A673 (cell line): ENCODE data around the gene TTC33. TPM values are rescaled to one million over a fixed set of nuclear protein-coding genes. Genes with fewer than 3 reads are reported as not detected.

Experiments
- BruUV-seq: library from RNA; stranded (reverse); fragments of 400-500 nt; replicated peaks from 2 replicates; lab custom pipeline; 2021; lab: Mats Ljungman, UMichigan
- CTCF ChIA-PET: fragments of 300-600 bp; sonication (Branson Sonifier 250); formaldehyde crosslinking; loops from one replicate; lab custom pipeline; 2022; ENCODE audit warnings: antibody characterized with exemption; lab: Charles Lee
- POLR2A ChIA-PET: fragments of 300-600 bp; sonication (Branson Sonifier 250); formaldehyde crosslinking; loops from one replicate; lab custom pipeline; 2022; ENCODE audit warnings: antibody characterized with exemption; ENCODE audit not compliant: low non-redundant PET; lab: Charles Lee
- DNase-seq: peaks from one replicate; pipeline ENCODE4 v3.0.0-alpha.2; 2015; ENCODE audit warnings: low spot score
- H3K27ac ChIP-seq: fragments of 200-600 bp; sonication (generic); 2 replicates; pipeline ENCODE4 v1.5.1; 2016; ENCODE audit warnings: mixed run types, low read depth, mild to moderate bottlenecking, mixed read lengths, antibody characterized with exemption, low read length; ENCODE audit not compliant: poor library complexity, severe bottlenecking
- H3K27me3 ChIP-seq: fragments of 200-600 bp; sonication (generic); replicated peaks from 2 replicates; pipeline ENCODE4 v1.6.1; 2017; ENCODE audit warnings: mixed run types, low read depth, mild to moderate bottlenecking, mixed read lengths, antibody characterized with exemption, low read length; ENCODE audit not compliant: insufficient read depth, poor library complexity
- H3K36me3 ChIP-seq: fragments of 200-600 bp; sonication (generic); 2 replicates; pipeline ENCODE4 v1.6.1; 2016; ENCODE audit warnings: mixed run types, mild to moderate bottlenecking, mixed read lengths, antibody characterized with exemption, low read length; ENCODE audit not compliant: insufficient read depth, poor library complexity, severe bottlenecking
- H3K4me1 ChIP-seq: fragments of 200-600 bp; sonication (generic); 2 replicates; pipeline ENCODE4 v1.6.1; 2017; ENCODE audit warnings: mixed run types, mild to moderate bottlenecking, mixed read lengths, antibody characterized with exemption, low read length; ENCODE audit not compliant: insufficient read depth, poor library complexity, severe bottlenecking
- H3K4me3 ChIP-seq: fragments of 200-600 bp; sonication (generic); 2 replicates; pipeline ENCODE4 v1.5.1; 2016; ENCODE audit warnings: low read depth, mixed run types, mild to moderate bottlenecking, mixed read lengths, low read length; ENCODE audit not compliant: poor library complexity, severe bottlenecking
- H3K9me3 ChIP-seq: fragments of 200-600 bp; sonication (generic); 2 replicates; pipeline ENCODE4 v1.6.1; 2016; ENCODE audit warnings: mixed run types, low read depth, mild to moderate bottlenecking, mixed read lengths, antibody characterized with exemption, low read length; ENCODE audit not compliant: poor library complexity, severe bottlenecking
- EZH2 ChIP-seq: fragments of 200-600 bp; sonication (generic); IDR thresholded peaks from 2 replicates; pipeline ENCODE4 v1.6.1; 2017; ENCODE audit warnings: borderline replicate concordance, low read depth, mild to moderate bottlenecking, mixed read lengths, antibody characterized with exemption, low read length; ENCODE audit not compliant: poor library complexity, severe bottlenecking
- intact Hi-C: fragments of 100-400 bp; cut with micrococcal nuclease; formaldehyde crosslinking; loops from one replicate; pipeline ENCODE4 v1.10.0; 2022; ENCODE audit not compliant: unreplicated experiment
- total RNA-seq: library from RNA; stranded (reverse); gene quantifications from 2 replicates; pipeline ENCODE4 v1.2.3, GENCODE V29; 2021
- TF ChIP-seq, protein P1 (sequence below): fragments of 300-800, 200-600 bp; sonication (generic); conservative IDR thresholded peaks from 2 replicates; pipeline ENCODE4 v1.5.1; 2017; ENCODE audit warnings: low read depth, mild to moderate bottlenecking, antibody characterized with exemption, low read length, moderate library complexity, mixed read lengths

The TTC33 gene
- total RNA-seq, 1 experiment from 2014 or later = 17.0 TPM

DNA sequence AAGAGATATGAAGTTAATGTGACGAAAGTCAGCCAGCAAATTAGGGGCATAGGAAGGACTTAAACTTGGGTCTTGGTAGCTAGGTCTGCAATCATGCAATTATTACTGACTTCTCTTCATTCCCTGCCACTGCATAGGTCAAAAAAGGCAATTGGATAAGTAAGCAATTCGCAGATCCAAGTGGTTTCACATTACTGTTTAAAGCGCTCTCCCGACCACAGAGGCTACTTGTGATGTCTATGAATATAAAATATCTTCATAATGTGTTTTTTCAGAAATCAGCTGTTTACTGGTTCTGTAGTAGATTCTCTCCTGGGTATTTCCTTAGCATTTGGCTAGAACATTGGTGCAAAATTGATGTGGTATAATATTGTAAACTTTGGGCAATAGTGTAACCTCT lies 250.7 kb downstream of the TTC33 start:
- intact Hi-C loops = no loop called here
- CTCF ChIA-PET = no interaction called here
- no peaks in the 10 kb centered on the region for H3K9me3 ChIP-seq

DNA sequence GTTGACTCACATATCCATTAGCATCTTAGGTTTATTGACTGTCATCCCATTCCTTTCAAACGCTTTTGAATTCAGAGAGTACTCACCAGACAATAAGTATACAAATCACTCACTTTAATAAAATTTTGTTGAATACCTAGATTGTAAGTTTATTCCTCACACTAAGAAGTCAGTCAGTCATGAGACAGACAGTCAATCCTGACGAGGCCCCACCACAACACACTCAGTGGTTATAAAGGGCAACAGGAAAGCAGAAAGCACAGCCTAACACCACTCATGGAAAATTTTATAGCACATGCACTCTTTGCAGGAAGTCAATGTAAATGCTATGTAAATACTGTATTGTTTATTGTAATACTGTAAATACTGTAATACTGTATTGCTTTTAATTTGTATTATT lies 252.3 kb downstream of the TTC33 start:
- no peaks in the 10 kb centered on the region for H3K36me3 ChIP-seq
- ChIA-PET POLR2A (no interaction called here), CTCF (no interaction called here)
- H3K4me1 ChIP-seq = no peaks in the 10 kb centered on the region
- no peaks in the 10 kb centered on the region for H3K27me3 ChIP-seq
- no peak overlapping the region for H3K27ac ChIP-seq
- TF ChIP-seq, protein P1, sequence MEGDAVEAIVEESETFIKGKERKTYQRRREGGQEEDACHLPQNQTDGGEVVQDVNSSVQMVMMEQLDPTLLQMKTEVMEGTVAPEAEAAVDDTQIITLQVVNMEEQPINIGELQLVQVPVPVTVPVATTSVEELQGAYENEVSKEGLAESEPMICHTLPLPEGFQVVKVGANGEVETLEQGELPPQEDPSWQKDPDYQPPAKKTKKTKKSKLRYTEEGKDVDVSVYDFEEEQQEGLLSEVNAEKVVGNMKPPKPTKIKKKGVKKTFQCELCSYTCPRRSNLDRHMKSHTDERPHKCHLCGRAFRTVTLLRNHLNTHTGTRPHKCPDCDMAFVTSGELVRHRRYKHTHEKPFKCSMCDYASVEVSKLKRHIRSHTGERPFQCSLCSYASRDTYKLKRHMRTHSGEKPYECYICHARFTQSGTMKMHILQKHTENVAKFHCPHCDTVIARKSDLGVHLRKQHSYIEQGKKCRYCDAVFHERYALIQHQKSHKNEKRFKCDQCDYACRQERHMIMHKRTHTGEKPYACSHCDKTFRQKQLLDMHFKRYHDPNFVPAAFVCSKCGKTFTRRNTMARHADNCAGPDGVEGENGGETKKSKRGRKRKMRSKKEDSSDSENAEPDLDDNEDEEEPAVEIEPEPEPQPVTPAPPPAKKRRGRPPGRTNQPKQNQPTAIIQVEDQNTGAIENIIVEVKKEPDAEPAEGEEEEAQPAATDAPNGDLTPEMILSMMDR = no peak
- TF ChIP-seq EZH2 = no peak
- H3K4me3 ChIP-seq = no peak overlapping the region
- no peaks in the 10 kb centered on the region for H3K9me3 ChIP-seq
- no TSS peak for BruUV-seq
- no peak for DNase-seq
- intact Hi-C loops = no loop called here

More for the DNA sequence above, 250.7 kb downstream of the TTC33 start:
- DNase-seq = no peak
- Histone ChIP-seq H3K27ac (no peak overlapping the region), H3K36me3 (no peaks in the 10 kb centered on the region), H3K4me3 (no peak overlapping the region), H3K4me1 (no peaks in the 10 kb centered on the region), H3K27me3 (no peaks in the 10 kb centered on the region)
- TF ChIP-seq, protein P1 = no peak
- no peak for TF ChIP-seq EZH2
- POLR2A ChIA-PET = no interaction called here
- no TSS peak for BruUV-seq

DNA sequence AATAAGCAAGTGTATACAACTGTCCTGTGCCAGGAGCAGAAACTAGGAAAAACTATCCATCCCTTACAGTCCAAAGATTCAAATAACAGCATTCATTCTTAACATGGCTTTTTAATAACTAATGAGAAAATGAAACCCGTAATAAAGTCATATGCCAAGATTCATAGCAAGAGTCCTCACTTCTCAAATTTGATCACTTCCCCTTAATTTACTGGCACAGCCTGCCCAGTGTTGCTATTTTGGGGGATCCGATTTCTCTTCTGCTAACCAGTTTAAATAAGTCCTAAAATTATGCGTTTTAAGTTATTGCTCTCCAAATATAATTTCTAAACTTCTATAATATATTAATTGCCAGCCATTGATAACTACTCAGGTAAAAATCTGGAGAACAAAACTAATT lies 253.0 kb downstream of the TTC33 start:
- ChIA-PET POLR2A (no interaction called here), CTCF (no interaction called here)
- TF ChIP-seq, protein P1 = no peak
- TF ChIP-seq EZH2 = no peak
- H3K36me3 ChIP-seq = no peaks in the 10 kb centered on the region
- no peaks in the 10 kb centered on the region for H3K4me1 ChIP-seq
- DNase-seq = no peak
- H3K27ac ChIP-seq = no peak overlapping the region
- intact Hi-C loops = no loop called here
- H3K4me3 ChIP-seq = no peak overlapping the region
- no TSS peak for BruUV-seq
- no peaks in the 10 kb centered on the region for H3K27me3 ChIP-seq
- no peaks in the 10 kb centered on the region for H3K9me3 ChIP-seq
